Measurements from ENCODE around the gene CDKAL1.
"Not testable (repeated sequence)": the region's sequence is repeated elsewhere in the genome, so short reads cannot be mapped to it uniquely, and the experiment has no call there.

Gene CDKAL1

GRCh38 chr6:21045135-21045700, 511.0 kb downstream of the CDKAL1 start:
- no peak for DNase-seq

GRCh38 chr6:21046276-21046675, 512.0 kb downstream of the CDKAL1 start:
- no peak for DNase-seq

GRCh38 chr6:21048047-21048446, 513.8 kb downstream of the CDKAL1 start:
- no peak for DNase-seq

GRCh38 chr6:21049148-21049547, 514.9 kb downstream of the CDKAL1 start:
- DNase-seq: no peak

- no peak for DNase-seq
Observed at GRCh38 chr6:21049572-21049971, 515.3 kb downstream of the CDKAL1 start.

GRCh38 chr6:21050935-21051334, 516.7 kb downstream of the CDKAL1 start:
- DNase-seq: no peak

- DNase-seq: no peak
Observed at GRCh38 chr6:21051777-21052176, 517.5 kb downstream of the CDKAL1 start.

GRCh38 chr6:21053612-21054011, 519.4 kb downstream of the CDKAL1 start:
- DNase-seq: no peak

- not testable (repeated sequence) for DNase-seq
Observed at GRCh38 chr6:21055480-21055879, 521.2 kb downstream of the CDKAL1 start.

- no peak for DNase-seq
Observed at GRCh38 chr6:21061892-21062291, 527.6 kb downstream of the CDKAL1 start.

GRCh38 chr6:21064756-21065340, 530.6 kb downstream of the CDKAL1 start:
- no peak for DNase-seq

GRCh38 chr6:21067521-21067920, 533.3 kb downstream of the CDKAL1 start:
- DNase-seq: no peak

GRCh38 chr6:21070620-21071019, 536.4 kb downstream of the CDKAL1 start:
- DNase-seq: no peak

GRCh38 chr6:21071780-21072468, 537.7 kb downstream of the CDKAL1 start:
- DNase-seq: no peak

- DNase-seq: no peak
Observed at GRCh38 chr6:21073318-21073839, 539.1 kb downstream of the CDKAL1 start.

GRCh38 chr6:21074484-21074883, 540.2 kb downstream of the CDKAL1 start:
- DNase-seq: no peak

GRCh38 chr6:21075986-21076385, 541.7 kb downstream of the CDKAL1 start:
- no peak for DNase-seq

- no peak for DNase-seq
Observed at GRCh38 chr6:21078497-21078896, 544.2 kb downstream of the CDKAL1 start.

- no peak for DNase-seq
Observed at GRCh38 chr6:21079468-21080048, 545.3 kb downstream of the CDKAL1 start.

- DNase-seq: no peak
Observed at GRCh38 chr6:21080221-21080620, 546.0 kb downstream of the CDKAL1 start.

GRCh38 chr6:21082091-21082490, 547.8 kb downstream of the CDKAL1 start:
- no peak for DNase-seq

GRCh38 chr6:21083708-21084107, 549.5 kb downstream of the CDKAL1 start:
- no peak for DNase-seq

GRCh38 chr6:21084656-21085055, 550.4 kb downstream of the CDKAL1 start:
- no peak for DNase-seq

- DNase-seq: no peak
Observed at GRCh38 chr6:21085211-21085610, 551.0 kb downstream of the CDKAL1 start.
